ENCODE measurements around the gene LPP.

GRCh38 chr3:188779281-188779980 lies 625.5 kb downstream of the LPP start:
- TF ChIP-seq CTCF (IDR thresholded peaks at IDR 0.05; ENCODE audit: insufficient read depth, low read depth, low read length) (no peak), EZH2 (IDR thresholded peaks at IDR 0.05; ENCODE audit: insufficient read depth, low read length) (no peak)
